Stomach smooth muscle (tissue), 2 donors: ENCODE results near the gene ZNF579.

Experiments
- H3K27ac ChIP-seq: one replicate; pipeline ENCODE4 v1.7.0; 2013; ENCODE audit warnings: mild to moderate bottlenecking, low read length, inconsistent platforms
- H3K27me3 ChIP-seq, 2 donors: one replicate each; pipeline ENCODE4 v1.7.0; 2013; ENCODE audit warnings: low read length in 2 of 2; ENCODE audit not compliant: insufficient read depth in 2 of 2, control insufficient read depth in 1 of 2
- H3K36me3 ChIP-seq, 2 donors: one replicate each; pipeline ENCODE4 v1.7.0; 2013; ENCODE audit warnings: low read length in 2 of 2; ENCODE audit not compliant: control insufficient read depth in 2 of 2, insufficient read depth in 2 of 2
- H3K4me1 ChIP-seq: one replicate; pipeline ENCODE4 v1.7.0; 2013; ENCODE audit warnings: low read length; ENCODE audit not compliant: control insufficient read depth, insufficient read depth
- H3K4me3 ChIP-seq, 2 donors: one replicate each; pipeline ENCODE4 v1.7.0; 2013; ENCODE audit warnings: low read length in 2 of 2
- H3K9ac ChIP-seq, 2 donors: one replicate each; pipeline ENCODE4 v1.7.0; 2013; ENCODE audit warnings: low read length in 2 of 2, mild to moderate bottlenecking in 1 of 2
- H3K9me3 ChIP-seq, 2 donors: one replicate each; pipeline ENCODE4 v1.7.0; 2013; ENCODE audit warnings: low read length in 2 of 2; ENCODE audit not compliant: control insufficient read depth in 2 of 2
- donor health status: healthy.
- donor health status: Pancreatic carcinoma.

The ZNF579 gene

GRCh38 chr19:55567708-55568328 lies 12.8 kb downstream of the ZNF579 start:
- no peak overlapping the region for H3K4me3 ChIP-seq
- H3K9me3 ChIP-seq = no peaks in the 10 kb centered on the region
- no peaks in the 10 kb centered on the region for H3K4me1 ChIP-seq
- no peak overlapping the region for H3K27ac ChIP-seq
- H3K36me3 ChIP-seq = no peaks in the 10 kb centered on the region
- peaks cover 4 to 7% of the 10 kb centered on the region in 2 donors for H3K27me3 ChIP-seq
- no peak overlapping the region for H3K9ac ChIP-seq

DNA sequence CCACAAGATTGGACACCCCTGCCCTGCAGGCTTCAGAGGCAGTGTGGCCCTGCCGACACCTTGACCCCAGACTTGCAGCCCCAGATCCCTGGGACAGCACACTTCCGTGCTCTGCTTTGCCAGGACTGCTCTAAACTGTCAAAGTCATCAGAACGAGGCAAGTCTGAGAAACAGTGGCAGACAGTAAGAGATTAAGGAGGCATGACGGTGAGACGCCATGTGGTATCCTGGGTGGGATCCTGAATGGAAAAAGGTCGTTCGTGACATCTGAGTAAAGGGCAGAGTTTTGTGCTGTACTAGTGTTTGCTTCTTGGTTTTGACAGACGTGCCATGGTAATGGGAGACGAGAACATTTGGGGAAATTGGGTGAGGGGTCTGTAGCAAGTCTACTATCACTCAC lies 13.8 kb downstream of the ZNF579 start:
- Histone ChIP-seq H3K4me3 (no peak overlapping the region), H3K9ac (no peak overlapping the region), H3K27me3 (peaks cover 4 to 7% of the 10 kb centered on the region in 2 donors), H3K9me3 (no peaks in the 10 kb centered on the region), H3K4me1 (no peaks in the 10 kb centered on the region), H3K27ac (no peak overlapping the region), H3K36me3 (no peaks in the 10 kb centered on the region)

DNA sequence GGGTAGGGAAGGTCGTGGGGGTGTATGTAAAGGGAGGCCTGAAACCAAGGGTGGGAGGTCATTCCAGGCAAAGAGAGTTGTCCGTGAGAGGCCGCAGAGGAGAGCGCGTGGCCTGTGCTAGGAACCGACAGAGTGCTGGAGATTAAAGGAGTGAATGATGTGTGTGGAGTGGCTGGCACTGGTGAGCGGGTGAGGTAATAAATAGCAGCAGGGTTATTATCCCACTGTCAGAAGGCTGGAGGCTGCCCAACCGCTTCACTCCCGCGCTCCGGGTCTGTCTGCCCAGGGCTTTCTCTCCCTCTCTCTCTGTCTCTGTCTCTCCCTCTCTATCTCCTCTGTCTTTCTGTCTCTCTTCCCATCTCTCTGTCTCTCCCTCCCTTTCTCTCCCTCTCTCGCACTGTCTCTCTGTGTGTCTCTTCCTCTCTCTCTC lies 17.4 kb downstream of the ZNF579 start:
- H3K36me3 ChIP-seq = no peaks in the 10 kb centered on the region
- no peak overlapping the region for H3K9ac ChIP-seq
- H3K4me1 ChIP-seq = no peaks in the 10 kb centered on the region
- H3K4me3 ChIP-seq = no peak overlapping the region
- peaks cover 5% of the 10 kb centered on the region in 2 donors for H3K9me3 ChIP-seq
- no peak overlapping the region for H3K27ac ChIP-seq
- H3K27me3 ChIP-seq = peaks cover 4 to 9% of the 10 kb centered on the region in 2 donors

DNA sequence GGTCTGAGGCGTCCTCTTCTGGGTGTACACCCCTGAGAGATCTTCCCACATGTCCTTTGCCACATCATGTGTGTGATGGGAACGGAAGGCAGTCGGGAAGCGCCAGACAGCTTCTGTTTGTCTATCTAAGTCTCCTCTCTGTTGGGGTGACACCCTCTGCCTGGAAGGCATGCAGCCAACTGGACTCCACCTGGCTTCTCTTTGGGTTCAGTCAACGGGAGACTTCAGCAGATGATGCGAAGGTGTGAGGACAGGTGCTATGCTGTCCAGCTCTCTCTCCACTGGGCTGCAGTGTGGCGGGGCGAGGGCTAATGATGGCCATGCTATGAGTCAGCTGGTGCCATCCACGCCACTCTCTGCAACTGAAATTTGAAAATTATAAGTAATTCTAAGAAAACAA lies 21.0 kb downstream of the ZNF579 start:
- no peak overlapping the region for H3K27ac ChIP-seq
- no peak overlapping the region for H3K4me3 ChIP-seq
- H3K36me3 ChIP-seq = no peaks in the 10 kb centered on the region
- peaks cover 5% of the 10 kb centered on the region in 2 donors for H3K9me3 ChIP-seq
- H3K4me1 ChIP-seq = no peaks in the 10 kb centered on the region
- peaks cover 4 to 9% of the 10 kb centered on the region in 2 donors for H3K27me3 ChIP-seq
- no peak overlapping the region for H3K9ac ChIP-seq

DNA sequence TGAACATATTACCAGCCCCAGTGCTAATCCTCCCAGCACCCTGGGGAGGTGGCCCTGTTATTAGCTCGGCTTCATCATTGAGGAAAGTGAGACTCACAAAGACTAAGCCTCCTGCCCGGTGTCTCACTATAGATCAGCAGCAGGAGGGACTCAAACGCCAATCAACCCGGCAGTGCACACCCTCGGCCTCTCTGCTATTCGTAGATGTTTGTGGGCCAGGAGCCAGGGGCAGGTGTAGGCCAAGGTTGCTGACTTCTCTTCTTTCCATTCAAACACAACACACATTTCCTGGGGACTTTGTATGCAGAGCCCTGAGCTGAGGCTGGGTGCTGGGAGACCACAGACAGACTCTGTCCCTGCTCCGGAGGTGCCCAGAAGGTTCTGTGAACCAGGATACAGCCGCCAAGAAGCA lies 25.9 kb downstream of the ZNF579 start:
- no peak overlapping the region for H3K4me3 ChIP-seq
- H3K4me1 ChIP-seq = no peaks in the 10 kb centered on the region
- H3K27ac ChIP-seq = no peak overlapping the region
- no peaks in the 10 kb centered on the region for H3K9me3 ChIP-seq
- peaks cover 12 to 21% of the 10 kb centered on the region in 2 donors for H3K27me3 ChIP-seq
- H3K36me3 ChIP-seq = no peaks in the 10 kb centered on the region
- no peak overlapping the region for H3K9ac ChIP-seq

DNA sequence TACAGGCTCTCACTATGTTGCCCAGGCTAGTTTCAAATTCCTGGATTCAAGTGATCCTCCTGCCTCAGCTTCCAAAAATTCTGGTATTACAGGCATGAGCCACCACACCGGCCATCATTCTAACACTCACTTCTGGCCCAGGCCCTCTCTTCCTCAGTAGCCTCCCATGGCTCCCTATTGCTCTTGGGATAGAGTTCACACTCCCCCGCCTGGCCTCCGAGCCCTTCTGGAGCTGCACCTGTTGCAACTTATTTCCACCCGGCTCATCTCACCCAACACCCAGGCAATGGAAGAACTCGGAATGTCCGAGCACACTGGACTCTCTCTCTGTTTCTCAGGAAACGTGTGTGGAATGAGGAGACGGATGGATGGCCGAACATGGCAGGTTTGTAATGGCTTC lies 26.3 kb downstream of the ZNF579 start:
- peaks cover 15 to 24% of the 10 kb centered on the region in 2 donors for H3K27me3 ChIP-seq
- no peak overlapping the region for H3K9ac ChIP-seq
- no peaks in the 10 kb centered on the region for H3K4me1 ChIP-seq
- no peaks in the 10 kb centered on the region for H3K36me3 ChIP-seq
- H3K9me3 ChIP-seq = no peaks in the 10 kb centered on the region
- H3K4me3 ChIP-seq = no peak overlapping the region
- H3K27ac ChIP-seq = no peak overlapping the region

DNA sequence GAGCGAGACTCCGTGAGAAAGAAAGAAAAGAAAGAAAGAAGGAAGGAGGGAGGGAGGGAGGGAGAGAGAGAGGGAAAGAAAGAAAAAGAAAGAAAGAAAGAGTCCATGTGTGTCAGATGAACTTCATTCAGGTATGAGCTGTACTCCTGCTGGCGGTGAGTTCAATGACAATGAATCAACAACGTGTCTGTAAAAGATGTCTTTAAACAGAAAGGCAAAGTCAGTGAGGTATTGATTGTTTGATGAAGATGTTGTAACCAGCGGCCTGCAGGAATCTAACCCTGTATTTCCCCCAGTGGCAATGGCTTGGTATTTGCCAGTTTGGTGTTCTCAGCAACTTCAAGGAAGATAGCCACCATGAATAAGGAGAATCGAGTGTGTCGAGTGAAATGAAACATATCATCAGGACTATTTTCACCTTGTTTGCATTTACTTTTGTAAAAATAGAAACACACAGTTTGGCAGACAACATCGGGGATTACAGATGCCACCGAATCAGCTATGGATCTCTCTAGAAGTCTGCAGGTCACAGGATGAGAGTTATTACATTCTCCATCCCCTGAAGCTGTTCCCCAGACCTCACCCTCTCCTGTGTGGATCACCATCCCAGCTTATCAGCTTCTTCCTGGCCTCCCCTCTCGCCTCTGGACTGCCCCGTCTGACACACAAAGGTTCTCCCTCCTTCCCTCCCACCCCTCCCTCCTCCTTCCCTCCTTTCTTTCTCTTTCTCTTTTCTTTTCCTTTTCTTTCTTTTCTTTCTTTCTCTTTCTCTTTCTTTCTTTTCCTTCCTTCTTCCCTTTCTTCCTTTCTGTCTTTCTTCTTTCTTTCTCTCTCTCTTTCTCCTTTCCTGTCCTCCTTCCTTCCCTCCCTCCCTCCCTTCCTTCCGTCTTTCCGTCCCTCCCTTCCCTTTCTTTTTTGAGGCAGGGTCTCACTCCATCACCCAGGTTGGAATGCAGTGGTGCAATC lies 27.1 kb downstream of the ZNF579 start:
- Histone ChIP-seq H3K9ac (no peak overlapping the region), H3K36me3 (no peaks in the 10 kb centered on the region), H3K27me3 (peaks cover 15 to 24% of the 10 kb centered on the region in 2 donors), H3K4me3 (no peak overlapping the region), H3K9me3 (no peaks in the 10 kb centered on the region), H3K4me1 (no peaks in the 10 kb centered on the region), H3K27ac (no peak overlapping the region)

DNA sequence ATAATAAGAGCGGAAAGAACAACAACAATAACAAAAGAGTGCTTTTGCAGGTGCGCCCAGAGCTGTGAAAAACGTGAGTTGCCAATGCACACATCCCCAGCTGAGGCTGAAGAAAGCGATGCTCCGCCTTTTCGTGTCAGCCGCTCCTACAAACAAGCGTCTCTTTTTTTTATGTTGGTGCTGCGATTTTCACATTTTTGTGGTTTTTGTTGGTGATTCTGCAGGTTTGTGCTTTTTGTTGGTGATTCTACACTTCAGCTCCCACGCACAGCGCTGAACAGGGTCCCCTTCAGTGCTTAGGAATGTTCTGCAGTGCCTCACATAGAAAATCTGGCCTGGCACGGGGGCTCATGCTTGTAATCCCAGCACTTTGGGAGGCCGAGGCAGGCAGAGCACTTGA lies 28.0 kb downstream of the ZNF579 start:
- no peaks in the 10 kb centered on the region for H3K36me3 ChIP-seq
- peaks cover 18 to 28% of the 10 kb centered on the region in 2 donors for H3K27me3 ChIP-seq
- no peak overlapping the region for H3K9ac ChIP-seq
- H3K9me3 ChIP-seq = no peaks in the 10 kb centered on the region
- no peaks in the 10 kb centered on the region for H3K4me1 ChIP-seq
- no peak overlapping the region for H3K4me3 ChIP-seq
- no peak overlapping the region for H3K27ac ChIP-seq

- peaks cover 22 to 30% of the 10 kb centered on the region in 2 donors for H3K27me3 ChIP-seq
- no peak overlapping the region for H3K9ac ChIP-seq
- no peaks in the 10 kb centered on the region for H3K36me3 ChIP-seq
- peaks cover under 1% of the 10 kb centered on the region for H3K4me1 ChIP-seq
- no peak overlapping the region for H3K27ac ChIP-seq
- H3K9me3 ChIP-seq = no peaks in the 10 kb centered on the region
- H3K4me3 ChIP-seq = no peak overlapping the region
These were observed 28.4 kb downstream of the ZNF579 start for GRCh38 chr19:55552206-55552605.

DNA sequence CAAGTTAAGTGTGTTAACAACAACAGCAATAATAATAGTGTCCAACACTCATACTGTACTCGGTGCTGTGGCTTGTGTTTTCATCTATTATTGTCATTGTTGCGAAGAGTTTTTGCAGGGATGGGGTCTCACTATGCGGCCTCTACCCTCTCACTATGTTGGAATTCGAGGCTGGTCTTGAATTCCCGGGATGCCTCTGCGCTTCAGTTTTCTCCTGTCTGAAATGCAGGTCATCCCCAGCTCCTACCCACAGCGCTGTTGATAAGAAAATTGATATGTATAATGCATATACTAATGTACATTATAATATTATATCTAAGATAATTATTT lies 30.4 kb downstream of the ZNF579 start:
- H3K4me3 ChIP-seq = no peak overlapping the region
- H3K27me3 ChIP-seq = peaks cover 34 to 38% of the 10 kb centered on the region in 2 donors
- no peak overlapping the region for H3K9ac ChIP-seq
- H3K4me1 ChIP-seq = peaks cover 3% of the 10 kb centered on the region
- H3K36me3 ChIP-seq = no peaks in the 10 kb centered on the region
- no peak overlapping the region for H3K27ac ChIP-seq
- H3K9me3 ChIP-seq = no peaks in the 10 kb centered on the region
